ENCODE measurements around the gene CHCHD6. TPM values are rescaled to one million over a fixed set of nuclear protein-coding genes. Genes with fewer than 3 reads are reported as not detected.
A peak's percentile ranks its signal among the peaks of the same experiment; 100 is the strongest.

The CHCHD6 gene
- total and polyA plus RNA-seq, 2 of the 4 experiments (the other 2 are of a cell fraction), result 18.8 to 28.9 TPM

- Histone ChIP-seq H3K9me3 (ENCODE audit: control insufficient read depth, insufficient read depth, low read length) (no peaks in the 10 kb centered on the region), H3K27me3 (ENCODE audit: control insufficient read depth, insufficient read depth, low read length) (no peaks in the 10 kb centered on the region), H3K27ac (ENCODE audit: insufficient read depth, low read length) (no peak overlapping the region), H2BK120ac (ENCODE audit: low read depth, low read length) (no peak overlapping the region), H3K36me3 (ENCODE audit: control insufficient read depth, insufficient read depth, low read length) (no peaks in the 10 kb centered on the region), H2BK5ac (ENCODE audit: low read depth, low read length, poor library complexity, severe bottlenecking) (no peak overlapping the region), H2BK20ac (ENCODE audit: low read depth, low read length) (no peak overlapping the region), H3K79me1 (ENCODE audit: low read depth in 1 of 2, low read length in 2 of 2) (0 out of 4 replicates have a peak, but pooled peaks cover 0 to 3% of the 10 kb centered on the region in 2 experiments), H2AK9ac (replicated peaks; ENCODE audit: low read depth, low read length, poor library complexity) (no peak overlapping the region), H3K4me1 (ENCODE audit: control insufficient read depth, insufficient read depth, low read length) (peaks cover 11% of the 10 kb centered on the region), H3K4me3 (ENCODE audit: insufficient read depth, low read depth, low read length) (no peak overlapping the region), H4K8ac (ENCODE audit: low read depth in 2 of 2, low read length in 2 of 2) (no peak overlapping the region), H2AK5ac (ENCODE audit: low read depth, low read length) (peak overlapping the region; percentile 23; the same call in 1 of the 2 replicates), H3K9ac (ENCODE audit: low read depth, low read length) (no peak overlapping the region), H4K91ac (ENCODE audit: insufficient read depth, low read depth, low read length) (no peak overlapping the region), H3K4ac (ENCODE audit: low read depth, low read length) (no peak overlapping the region), H3K4me2 (ENCODE audit: low read depth, low read length) (no peak overlapping the region), H3K14ac (replicated peaks; ENCODE audit: low read depth, low read length) (peak overlapping the region; percentile 34), H4K20me1 (ENCODE audit: insufficient read depth, low read length) (no peaks in the 10 kb centered on the region), H4K5ac (ENCODE audit: low read depth, low read length) (no peak overlapping the region), H3K23ac (ENCODE audit: low read depth, low read length) (no peak overlapping the region), H3K9me1 (ENCODE audit: insufficient read depth, low read length) (peaks cover 20% of the 10 kb centered on the region), H2BK15ac (ENCODE audit: low read depth, low read length) (no peak overlapping the region), H3K56ac (ENCODE audit: extremely low read depth, insufficient read depth, low read length) (no peak overlapping the region), H3K18ac (ENCODE audit: low read depth, low read length) (no peak overlapping the region), H2AFZ (replicated peaks; ENCODE audit: low read length, poor library complexity) (no peak overlapping the region)
- TF ChIP-seq CTCF (conservative IDR thresholded peaks at IDR 0.05; ENCODE audit: low read depth, low read length) (no peak), MAFK (IDR thresholded peaks at IDR 0.05; ENCODE audit: low read depth, low read length) (no peak), MXI1 (IDR thresholded peaks at IDR 0.05; ENCODE audit: borderline replicate concordance, low read depth, low read length) (no peak), RFX5 (IDR thresholded peaks at IDR 0.05; ENCODE audit: low read depth, low read length) (no peak), ELK1 (IDR thresholded peaks at IDR 0.05; ENCODE audit: borderline replicate concordance, low read depth, low read length) (no peak), POLR2A (IDR thresholded peaks at IDR 0.05; ENCODE audit: low read depth, low read length) (no peak), MAZ (IDR thresholded peaks at IDR 0.05; ENCODE audit: borderline replicate concordance, low read depth, low read length) (no peak), BHLHE40 (IDR thresholded peaks at IDR 0.05; ENCODE audit: low read depth, low read length) (no peak), USF2 (IDR thresholded peaks at IDR 0.05; ENCODE audit: low read depth, low read length) (no peak), RCOR1 (IDR thresholded peaks at IDR 0.05; ENCODE audit: insufficient replicate concordance, low read length) (no peak), RAD21 (IDR thresholded peaks at IDR 0.05; ENCODE audit: low read length) (no peak), NFE2L2 (IDR thresholded peaks at IDR 0.05; ENCODE audit: low read depth, low read length) (no peak), CEBPB (IDR thresholded peaks at IDR 0.05; ENCODE audit: low read depth, low read length) (no peak), FOS (IDR thresholded peaks at IDR 0.05; ENCODE audit: low read depth, low read length) (no peak), CHD1 (IDR thresholded peaks at IDR 0.05; ENCODE audit: low read depth, low read length) (no peak)
- POLR2A ChIA-PET (ENCODE audit: unreplicated experiment), result no interaction called here
- dilution Hi-C loops (cut with HindIII; ENCODE audit: low sequenced_read_pairs, unreplicated experiment), result no loop called here
- in situ Hi-C loops (cut with MboI; ENCODE audit: low sequenced_read_pairs), result no loop called here
- no TSS peak for BruUV-seq (replicated peaks)
- intact Hi-C loops (cut with micrococcal nuclease), result no loop called here
- CTCF ChIA-PET, result interaction anchor here (1.4 to 2.8 kb wide), 2 partner anchors 181 to 186 kb away, joined by 3 to 8 read pairs; no protein-coding TSS in a partner anchor
- WGBS, 2 experiments (ENCODE audit: extremely low coverage in 2 of 2, insufficient read length in 1 of 2), result 40% methylated on average over 1 of the region's 8 CpGs; no CpG with 5 or more reads in 1 of the 2 experiments
- no peak; the same call in 1 of the 2 replicates for ATAC-seq (ENCODE audit: low read depth)
- DNase-seq, result no peak
Measured at GRCh38 chr3:126938520-126939337, 234.7 kb downstream of the CHCHD6 start.

Data from IMR-90 (cell line).